GM12874 (cell line): Measurements from ENCODE around the gene EFHD1.

Experiments
- CTCF ChIP-seq: IDR thresholded peaks from 2 replicates; pipeline ENCODE4 v1.5.1; 2011; ENCODE audit warnings: low read depth, mild to moderate bottlenecking, control low read depth, low read length, moderate library complexity; ENCODE audit not compliant: insufficient read depth

The EFHD1 gene

GRCh38 chr2:232633413-232634205 lies at the start of gene EFHD1:
Gene EFHD1, plus strand, starts transcription at chr2:232633604. Its CDS starts 101 bp downstream, at chr2:232633705.
- TF ChIP-seq CTCF = no peak

- no peak for TF ChIP-seq CTCF
Measured at GRCh38 chr2:232584238-232584637, 49.2 kb upstream of the EFHD1 start.

- no peak for TF ChIP-seq CTCF
Measured at GRCh38 chr2:232586943-232587505, 46.4 kb upstream of the EFHD1 start.

GRCh38 chr2:232587512-232587911 lies 45.9 kb upstream of the EFHD1 start:
- no peak for TF ChIP-seq CTCF

GRCh38 chr2:232588031-232588430 lies 45.4 kb upstream of the EFHD1 start:
- TF ChIP-seq CTCF = no peak

- TF ChIP-seq CTCF = no peak
Measured at GRCh38 chr2:232588680-232589585, 44.5 kb upstream of the EFHD1 start.

GRCh38 chr2:232592772-232593395 lies 40.5 kb upstream of the EFHD1 start:
- TF ChIP-seq CTCF = no peak
